CD4-positive, alpha-beta T cell treated with Interleukin-15 for 1 hour (primary cell): Measurements from ENCODE around the gene SSBP1.
A peak's percentile ranks its signal among the peaks of the same experiment; 100 is the strongest.

Source experiments
- DNase-seq: peaks from one replicate; pipeline ENCODE4 v3.0.0-alpha.2; 2020

Gene SSBP1

GRCh38 chr7:141785706-141786552, 47.8 kb downstream of the SSBP1 start:
- peak; percentile 18 for DNase-seq

GRCh38 chr7:141788296-141788695, 50.1 kb downstream of the SSBP1 start:
- no peak for DNase-seq

GRCh38 chr7:141789917-141790316, 51.8 kb downstream of the SSBP1 start, which contains the start of gene TAS2R5:
Gene TAS2R5 (plus strand): TSS chr7:141790217. CDS start chr7:141790362, 145 bp downstream.
- no peak for DNase-seq

GRCh38 chr7:141792526-141792925, 54.4 kb downstream of the SSBP1 start:
- DNase-seq, result no peak
